A673 (cell line): ENCODE measurements around the gene KAZN. TPM values are rescaled to one million over a fixed set of nuclear protein-coding genes. Genes with fewer than 3 reads are reported as not detected.

ENCODE experiments used
- Bru-seq: library from RNA; stranded (reverse); fragments of 400-500 nt; gene quantifications from one replicate; lab custom pipeline; 2021; lab: Mats Ljungman, UMichigan
- BruChase-seq, 2 experiments: library from RNA; stranded (reverse); fragments of 400-500 nt; gene quantifications; one replicate each; lab custom pipeline; 2021; lab: Mats Ljungman, UMichigan
- BruUV-seq: library from RNA; stranded (reverse); fragments of 400-500 nt; replicated peaks from 2 replicates; lab custom pipeline; 2021; lab: Mats Ljungman, UMichigan
- CTCF ChIA-PET: fragments of 300-600 bp; sonication (Branson Sonifier 250); formaldehyde crosslinking; loops from one replicate; lab custom pipeline; 2022; ENCODE audit warnings: antibody characterized with exemption; lab: Charles Lee
- POLR2A ChIA-PET: fragments of 300-600 bp; sonication (Branson Sonifier 250); formaldehyde crosslinking; loops from one replicate; lab custom pipeline; 2022; ENCODE audit warnings: antibody characterized with exemption; ENCODE audit not compliant: low non-redundant PET; lab: Charles Lee
- DNase-seq: peaks from one replicate; pipeline ENCODE4 v3.0.0-alpha.2; 2015; ENCODE audit warnings: low spot score
- H3K27ac ChIP-seq: fragments of 200-600 bp; sonication (generic); 2 replicates; pipeline ENCODE4 v1.5.1; 2016; ENCODE audit warnings: mixed run types, low read depth, mild to moderate bottlenecking, mixed read lengths, antibody characterized with exemption, low read length; ENCODE audit not compliant: poor library complexity, severe bottlenecking
- H3K27me3 ChIP-seq: fragments of 200-600 bp; sonication (generic); replicated peaks from 2 replicates; pipeline ENCODE4 v1.6.1; 2017; ENCODE audit warnings: mixed run types, low read depth, mild to moderate bottlenecking, mixed read lengths, antibody characterized with exemption, low read length; ENCODE audit not compliant: insufficient read depth, poor library complexity
- H3K36me3 ChIP-seq: fragments of 200-600 bp; sonication (generic); 2 replicates; pipeline ENCODE4 v1.6.1; 2016; ENCODE audit warnings: mixed run types, mild to moderate bottlenecking, mixed read lengths, antibody characterized with exemption, low read length; ENCODE audit not compliant: insufficient read depth, poor library complexity, severe bottlenecking
- H3K4me1 ChIP-seq: fragments of 200-600 bp; sonication (generic); 2 replicates; pipeline ENCODE4 v1.6.1; 2017; ENCODE audit warnings: mixed run types, mild to moderate bottlenecking, mixed read lengths, antibody characterized with exemption, low read length; ENCODE audit not compliant: insufficient read depth, poor library complexity, severe bottlenecking
- H3K4me3 ChIP-seq: fragments of 200-600 bp; sonication (generic); 2 replicates; pipeline ENCODE4 v1.5.1; 2016; ENCODE audit warnings: low read depth, mixed run types, mild to moderate bottlenecking, mixed read lengths, low read length; ENCODE audit not compliant: poor library complexity, severe bottlenecking
- H3K9me3 ChIP-seq: fragments of 200-600 bp; sonication (generic); 2 replicates; pipeline ENCODE4 v1.6.1; 2016; ENCODE audit warnings: mixed run types, low read depth, mild to moderate bottlenecking, mixed read lengths, antibody characterized with exemption, low read length; ENCODE audit not compliant: poor library complexity, severe bottlenecking
- EZH2 ChIP-seq: fragments of 200-600 bp; sonication (generic); IDR thresholded peaks from 2 replicates; pipeline ENCODE4 v1.6.1; 2017; ENCODE audit warnings: borderline replicate concordance, low read depth, mild to moderate bottlenecking, mixed read lengths, antibody characterized with exemption, low read length; ENCODE audit not compliant: poor library complexity, severe bottlenecking
- intact Hi-C: fragments of 100-400 bp; cut with micrococcal nuclease; formaldehyde crosslinking; loops from one replicate; pipeline ENCODE4 v1.10.0; 2022; ENCODE audit not compliant: unreplicated experiment
- long read RNA-seq: library from polyadenylated mRNA; stranded (forward); transcript quantifications from one replicate; pipeline ENCODE4 v2.0.0, GENCODE V29; 2022
- total RNA-seq: library from RNA; stranded (reverse); gene quantifications from 2 replicates; pipeline ENCODE4 v1.2.3, GENCODE V29; 2021
- TF ChIP-seq, protein P1 (sequence below): fragments of 300-800, 200-600 bp; sonication (generic); conservative IDR thresholded peaks from 2 replicates; pipeline ENCODE4 v1.5.1; 2017; ENCODE audit warnings: low read depth, mild to moderate bottlenecking, antibody characterized with exemption, low read length, moderate library complexity, mixed read lengths

KAZN gene
- total RNA-seq (8.0 TPM in 2 replicates), Bru-seq, nascent RNA (percentile 51 among the genes with signal in this experiment), BruChase-seq, experiment 1, labeled RNA remaining after a 2-hour chase (percentile 60 among the genes with signal in this experiment), BruChase-seq, experiment 2, labeled RNA remaining after a 6-hour chase (percentile 68 among the genes with signal in this experiment)
- long read RNA-seq, transcript KAZN-201 (8 exons, 3,838 nt), result major isoform, 5 of 15 reads
- long read RNA-seq, partial matches to known transcripts, result 0 of 15 reads
- long read RNA-seq, other reads (novel, unspliced or antisense), result 10 of 15 reads

DNA sequence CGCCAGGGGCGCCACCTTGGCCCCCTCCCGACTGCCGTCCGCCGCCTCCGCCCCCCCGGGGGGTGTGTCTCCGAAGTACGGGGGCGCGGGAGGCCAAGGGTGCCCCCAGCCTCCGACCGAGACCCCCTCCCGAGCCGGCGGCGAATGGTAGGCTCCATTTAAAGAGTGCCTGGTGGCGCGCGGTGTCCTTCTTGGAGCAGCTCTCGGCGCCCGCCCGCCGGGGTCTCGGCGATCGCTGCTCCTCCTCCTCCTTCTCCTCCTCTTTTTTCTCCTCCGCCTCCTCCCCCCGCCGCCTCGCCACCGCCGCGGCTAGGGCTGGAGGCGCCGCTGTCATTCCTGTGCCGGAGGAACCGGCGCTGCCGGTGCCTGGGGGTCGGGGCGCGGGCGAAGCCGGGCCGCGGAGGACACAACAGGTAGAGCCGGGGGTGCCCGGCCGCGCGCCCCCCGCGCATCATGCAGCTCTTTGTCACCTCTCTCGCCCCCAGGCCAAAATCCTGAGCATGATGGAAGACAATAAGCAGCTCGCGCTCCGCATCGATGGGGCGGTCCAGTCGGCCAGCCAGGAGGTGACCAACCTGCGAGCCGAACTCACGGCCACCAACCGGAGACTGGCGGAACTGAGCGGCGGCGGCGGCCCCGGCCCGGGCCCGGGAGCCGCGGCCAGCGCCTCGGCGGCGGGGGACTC is at the start of gene KAZN:
TSS of gene KAZN (plus strand) at position 188 of the 685 bp plus-strand sequence.
- CTCF ChIA-PET, result no interaction called here
- intact Hi-C loops, result no loop called here
- peaks cover 25% of the 10 kb centered on the region for H3K4me1 ChIP-seq

DNA sequence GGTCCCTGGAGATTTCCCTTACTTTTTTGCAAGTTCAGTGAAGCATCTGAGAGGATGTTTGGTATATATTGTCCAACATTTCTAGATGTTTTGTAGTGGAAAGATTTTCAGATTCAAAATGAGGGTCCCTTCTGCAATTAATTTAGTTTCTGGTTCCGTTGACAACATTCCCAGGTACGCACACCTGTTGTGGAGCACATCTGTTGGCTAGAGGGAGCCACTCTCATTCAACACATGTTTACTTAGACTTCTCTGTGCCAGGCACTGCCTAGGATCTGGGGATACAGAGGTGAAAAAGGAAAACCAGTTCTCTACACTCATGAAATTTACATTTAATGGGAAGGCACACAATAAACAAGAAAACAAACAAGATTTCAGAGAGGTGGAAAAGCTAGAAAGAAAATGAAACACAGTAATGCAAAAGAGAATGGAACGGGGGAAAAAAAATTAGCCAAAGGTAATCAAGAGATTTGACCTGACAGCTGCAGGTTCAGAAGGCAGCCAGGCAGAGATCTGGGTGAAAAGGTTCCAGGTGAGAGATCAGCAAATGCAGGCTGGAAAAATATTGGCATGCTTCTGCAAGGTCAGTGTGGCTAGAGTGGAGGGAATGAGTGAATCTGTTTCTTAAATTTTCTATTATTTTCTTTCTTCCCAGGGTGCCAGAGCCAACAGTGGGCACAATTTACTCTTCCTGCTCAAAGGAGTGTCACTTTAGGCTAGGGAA is 48.4 kb upstream of the KAZN start:
- no TSS peak for BruUV-seq
- POLR2A ChIA-PET, result no interaction called here
- H3K4me1 ChIP-seq, result no peaks in the 10 kb centered on the region
- no peak for DNase-seq
- H3K4me3 ChIP-seq, result no peak overlapping the region
- intact Hi-C loops, result no loop called here
- H3K36me3 ChIP-seq, result no peaks in the 10 kb centered on the region
- no peak overlapping the region for H3K27ac ChIP-seq
- CTCF ChIA-PET, result no interaction called here
- H3K9me3 ChIP-seq, result no peaks in the 10 kb centered on the region
- TF ChIP-seq, protein P1, sequence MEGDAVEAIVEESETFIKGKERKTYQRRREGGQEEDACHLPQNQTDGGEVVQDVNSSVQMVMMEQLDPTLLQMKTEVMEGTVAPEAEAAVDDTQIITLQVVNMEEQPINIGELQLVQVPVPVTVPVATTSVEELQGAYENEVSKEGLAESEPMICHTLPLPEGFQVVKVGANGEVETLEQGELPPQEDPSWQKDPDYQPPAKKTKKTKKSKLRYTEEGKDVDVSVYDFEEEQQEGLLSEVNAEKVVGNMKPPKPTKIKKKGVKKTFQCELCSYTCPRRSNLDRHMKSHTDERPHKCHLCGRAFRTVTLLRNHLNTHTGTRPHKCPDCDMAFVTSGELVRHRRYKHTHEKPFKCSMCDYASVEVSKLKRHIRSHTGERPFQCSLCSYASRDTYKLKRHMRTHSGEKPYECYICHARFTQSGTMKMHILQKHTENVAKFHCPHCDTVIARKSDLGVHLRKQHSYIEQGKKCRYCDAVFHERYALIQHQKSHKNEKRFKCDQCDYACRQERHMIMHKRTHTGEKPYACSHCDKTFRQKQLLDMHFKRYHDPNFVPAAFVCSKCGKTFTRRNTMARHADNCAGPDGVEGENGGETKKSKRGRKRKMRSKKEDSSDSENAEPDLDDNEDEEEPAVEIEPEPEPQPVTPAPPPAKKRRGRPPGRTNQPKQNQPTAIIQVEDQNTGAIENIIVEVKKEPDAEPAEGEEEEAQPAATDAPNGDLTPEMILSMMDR, result no peak
- no peak for TF ChIP-seq EZH2
- no peaks in the 10 kb centered on the region for H3K27me3 ChIP-seq

More for the DNA sequence above, at the start of gene KAZN:
- POLR2A ChIA-PET, result no interaction called here
- DNase-seq, result peak; percentile 66
- H3K4me3 ChIP-seq, result peak within 1 kb of the TSS; percentile 57
- no peaks in the 10 kb centered on the region for H3K9me3 ChIP-seq
- no peaks in the 10 kb centered on the region for H3K36me3 ChIP-seq
- peaks cover 30% of the 10 kb centered on the region for H3K27me3 ChIP-seq
- no peak for TF ChIP-seq EZH2
- TF ChIP-seq, protein P1, result no peak
- H3K27ac ChIP-seq, result no peak within 1 kb of the TSS
- BruUV-seq, result no TSS peak

DNA sequence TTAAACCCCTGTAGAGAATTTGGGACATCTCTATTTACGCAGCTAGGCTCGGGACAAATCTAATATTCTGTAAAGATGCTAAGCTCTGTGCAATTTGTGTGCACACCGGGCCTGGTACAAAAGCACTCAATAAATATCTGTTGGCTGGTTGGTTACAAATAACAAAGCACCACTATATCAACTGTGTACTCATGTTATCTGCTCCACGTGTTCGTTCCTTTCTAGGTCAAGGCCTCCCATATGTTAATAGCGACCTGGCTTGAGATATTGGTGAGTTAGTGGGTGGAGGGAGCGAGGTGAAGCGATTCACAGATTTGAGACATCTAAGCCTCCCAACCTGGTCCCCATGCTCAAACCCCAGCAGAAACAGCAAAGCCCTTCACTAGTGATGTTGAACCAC is 47.1 kb upstream of the KAZN start:
- no TSS peak for BruUV-seq
- POLR2A ChIA-PET, result no interaction called here

More for the DNA sequence above, 47.1 kb upstream of the KAZN start:
- Histone ChIP-seq H3K9me3 (no peaks in the 10 kb centered on the region), H3K27ac (no peak overlapping the region), H3K4me1 (no peaks in the 10 kb centered on the region), H3K27me3 (no peaks in the 10 kb centered on the region), H3K36me3 (no peaks in the 10 kb centered on the region), H3K4me3 (no peak overlapping the region)
- intact Hi-C loops, result no loop called here
- CTCF ChIA-PET, result no interaction called here
- TF ChIP-seq, protein P1, result no peak
- TF ChIP-seq EZH2, result no peak
- DNase-seq, result no peak
